Upper lobe of left lung (tissue), 4 donors: ENCODE results near the gene JARID2.

Source experiments
- CTCF ChIP-seq, 6 experiments: fragments of 450-650 bp in 4 of 6; fragments of 200-600 bp in 2 of 6; sonication (generic) in 2 of 6; IDR thresholded peaks; one replicate each; pipeline ENCODE4 v1.5.1; 2016 to 2019; ENCODE audit warnings: antibody characterized with exemption in 6 of 6
- POLR2AphosphoS5 ChIP-seq, 2 donors: sonication (generic); formaldehyde crosslinking; IDR thresholded peaks; one replicate each; pipeline ENCODE4 v1.5.1; 2017; ENCODE audit warnings: antibody characterized with exemption in 2 of 2

- TF ChIP-seq POLR2AphosphoS5 (IDR thresholded peaks at IDR 0.05) (no peak), CTCF (IDR thresholded peaks at IDR 0.05) (no peak)
Measured at GRCh38 chr6:15553031-15553430, 307.2 kb downstream of the JARID2 start.
